GM18502 (cell line): ENCODE results near the gene P4HA3.

Source experiments
- ATAC-seq: cut with Tn5 transposase; IDR thresholded peaks from one replicate; pipeline ENCODE4 v1.9.1; 2021; ENCODE audit warnings: mild to moderate bottlenecking; ENCODE audit not compliant: unreplicated experiment, poor library complexity

P4HA3 gene

GRCh38 chr11:74269161-74269811 is 42.2 kb downstream of the P4HA3 start:
- ATAC-seq, result no peak

GRCh38 chr11:74268456-74268855 is 43.0 kb downstream of the P4HA3 start:
- no peak for ATAC-seq

GRCh38 chr11:74267014-74267413 is 44.4 kb downstream of the P4HA3 start:
- no peak for ATAC-seq

- ATAC-seq, result no peak
These were observed 46.2 kb downstream of the P4HA3 start for GRCh38 chr11:74265256-74265655.

- ATAC-seq, result no peak
These were observed 48.7 kb downstream of the P4HA3 start for GRCh38 chr11:74262725-74263124.

GRCh38 chr11:74257959-74258553 is 53.4 kb downstream of the P4HA3 start:
- ATAC-seq, result no peak

GRCh38 chr11:74256378-74257133 is 54.9 kb downstream of the P4HA3 start:
- ATAC-seq, result no peak

GRCh38 chr11:74255741-74256375 is 55.6 kb downstream of the P4HA3 start:
- ATAC-seq, result no peak

- ATAC-seq, result no peak
These were observed 58.1 kb downstream of the P4HA3 start for GRCh38 chr11:74253361-74253760.

- ATAC-seq, result no peak
These were observed 61.9 kb downstream of the P4HA3 start for GRCh38 chr11:74249496-74249895.

GRCh38 chr11:74248469-74248868 is 63.0 kb downstream of the P4HA3 start:
- ATAC-seq, result no peak

- no peak for ATAC-seq
These were observed 73.2 kb downstream of the P4HA3 start for GRCh38 chr11:74238243-74238642.

GRCh38 chr11:74237541-74237940 is 73.9 kb downstream of the P4HA3 start:
- no peak for ATAC-seq

GRCh38 chr11:74235121-74235520 is 76.3 kb downstream of the P4HA3 start:
- ATAC-seq, result no peak

- ATAC-seq, result no peak
These were observed 77.8 kb downstream of the P4HA3 start for GRCh38 chr11:74233683-74234082.

GRCh38 chr11:74232311-74232950 is 79.0 kb downstream of the P4HA3 start:
- ATAC-seq, result no peak

GRCh38 chr11:74226907-74227306 is 84.5 kb downstream of the P4HA3 start:
- ATAC-seq, result no peak

- ATAC-seq, result no peak
These were observed 85.9 kb downstream of the P4HA3 start for GRCh38 chr11:74225565-74225964.

- ATAC-seq, result no peak
These were observed 89.6 kb downstream of the P4HA3 start for GRCh38 chr11:74221816-74222215.

GRCh38 chr11:74220376-74220775 is 91.1 kb downstream of the P4HA3 start:
- no peak for ATAC-seq
